Body of pancreas (tissue), 4 donors: ENCODE results near the gene RPS21.
A peak's percentile ranks its signal among the peaks of the same experiment; 100 is the strongest.

Source experiments
- POLR2A ChIP-seq, 3 donors: fragments of 450-650 bp; IDR thresholded peaks; one replicate each; pipeline ENCODE4 v1.6.1; 2016; ENCODE audit warnings: antibody characterized with exemption in 3 of 3, mild to moderate bottlenecking in 2 of 3
- TF ChIP-seq, protein P1 (sequence below), 7 experiments: fragments of 450-650 bp in 4 of 7; fragments of 200-600 bp in 3 of 7; sonication (generic) in 3 of 7; IDR thresholded peaks; one replicate each; pipeline ENCODE4 v1.5.1; 2016 to 2019; ENCODE audit warnings: antibody characterized with exemption in 7 of 7

DNA sequence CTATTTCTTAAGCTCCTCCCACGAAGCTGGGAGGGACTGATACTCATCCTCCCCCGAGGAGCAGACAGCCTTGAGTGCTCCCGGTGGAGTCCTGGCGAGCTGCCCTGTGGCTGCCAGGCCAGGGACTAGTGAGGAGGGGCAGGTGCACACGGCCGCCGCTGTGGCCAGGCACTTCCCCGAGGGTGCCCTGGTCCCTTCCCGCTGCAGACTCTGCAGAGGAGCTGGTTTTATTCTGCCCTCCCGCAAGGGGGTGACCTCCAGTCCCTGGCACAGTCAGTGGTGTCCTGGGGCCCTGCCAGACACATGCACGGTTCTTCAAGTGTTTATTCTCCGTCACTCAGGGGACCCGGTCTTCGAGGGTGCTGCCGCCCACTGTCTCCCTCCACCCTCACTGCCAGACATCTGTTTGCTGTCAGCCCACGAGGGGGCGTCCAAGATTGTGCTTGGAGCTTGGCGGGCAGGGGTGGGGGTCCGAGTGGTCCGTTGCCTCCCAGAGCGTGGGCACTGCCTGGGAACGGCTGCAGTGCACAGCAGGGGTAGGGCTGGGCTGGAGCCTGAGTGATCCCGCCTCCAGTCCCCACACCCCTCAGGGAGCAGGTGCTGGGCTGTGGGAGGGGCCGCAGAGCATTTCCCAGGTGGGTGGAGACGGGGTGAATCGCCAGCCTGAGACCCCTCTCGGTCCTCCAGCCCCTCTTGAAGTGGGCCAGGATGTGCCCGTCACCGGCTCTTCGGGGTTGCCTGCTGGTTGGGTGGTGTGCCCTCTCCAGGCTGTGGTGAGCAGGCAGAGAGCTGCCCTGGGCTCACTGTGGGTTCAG lies 23.2 kb downstream of the RPS21 start:
- TF ChIP-seq, protein P1, sequence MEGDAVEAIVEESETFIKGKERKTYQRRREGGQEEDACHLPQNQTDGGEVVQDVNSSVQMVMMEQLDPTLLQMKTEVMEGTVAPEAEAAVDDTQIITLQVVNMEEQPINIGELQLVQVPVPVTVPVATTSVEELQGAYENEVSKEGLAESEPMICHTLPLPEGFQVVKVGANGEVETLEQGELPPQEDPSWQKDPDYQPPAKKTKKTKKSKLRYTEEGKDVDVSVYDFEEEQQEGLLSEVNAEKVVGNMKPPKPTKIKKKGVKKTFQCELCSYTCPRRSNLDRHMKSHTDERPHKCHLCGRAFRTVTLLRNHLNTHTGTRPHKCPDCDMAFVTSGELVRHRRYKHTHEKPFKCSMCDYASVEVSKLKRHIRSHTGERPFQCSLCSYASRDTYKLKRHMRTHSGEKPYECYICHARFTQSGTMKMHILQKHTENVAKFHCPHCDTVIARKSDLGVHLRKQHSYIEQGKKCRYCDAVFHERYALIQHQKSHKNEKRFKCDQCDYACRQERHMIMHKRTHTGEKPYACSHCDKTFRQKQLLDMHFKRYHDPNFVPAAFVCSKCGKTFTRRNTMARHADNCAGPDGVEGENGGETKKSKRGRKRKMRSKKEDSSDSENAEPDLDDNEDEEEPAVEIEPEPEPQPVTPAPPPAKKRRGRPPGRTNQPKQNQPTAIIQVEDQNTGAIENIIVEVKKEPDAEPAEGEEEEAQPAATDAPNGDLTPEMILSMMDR (IDR thresholded peaks at IDR 0.05) = peak in 6 of 7 experiments; percentile 14 to 49 (median 34)
- TF ChIP-seq POLR2A (IDR thresholded peaks at IDR 0.05) = no peak
